OCI-LY3 (cell line): ENCODE measurements around the gene DOK4.

Experiments used
- CTCF ChIP-seq: fragments of 200-600, 300-600 bp; sonication (generic); IDR thresholded peaks from 2 replicates; pipeline ENCODE4 v1.5.1; 2014; ENCODE audit warnings: antibody characterized with exemption, low read length, low read depth
- EZH2phosphoT487 ChIP-seq: fragments of 200-600 bp; shearing (Covaris generic); IDR thresholded peaks from 2 replicates; pipeline ENCODE4 v1.6.1; 2018; ENCODE audit warnings: antibody characterized with exemption, mixed run types, low read depth

- no peak for TF ChIP-seq EZH2phosphoT487
- TF ChIP-seq CTCF, result no peak
Observed at GRCh38 chr16:57509231-57509923, 23.1 kb upstream of the DOK4 start.
